Breast epithelium (tissue), 4 donors: Measurements from ENCODE around the gene MSI1. TPM values are rescaled to one million over a fixed set of nuclear protein-coding genes. Genes with fewer than 3 reads are reported as not detected.

Experiments used
- DNase-seq, 2 donors: peaks; one replicate each; pipeline ENCODE4 v3.0.0-alpha.2; 2019; ENCODE audit warnings: low spot score in 2 of 2
- H3K27ac ChIP-seq, 2 donors: fragments of 200-600 bp; sonication (generic) in 1 of 2; one replicate each; pipeline ENCODE4 v1.5.1; 2016 to 2019; ENCODE audit warnings: mild to moderate bottlenecking in 1 of 2
- H3K27me3 ChIP-seq, 2 donors: fragments of 200-600 bp; sonication (generic) in 1 of 2; one replicate each; pipeline versions ENCODE4 v1.5.1 to v1.6.0; 2017 to 2019; ENCODE audit warnings: control low read depth in 1 of 2, mild to moderate bottlenecking in 1 of 2
- H3K36me3 ChIP-seq: fragments of 200-600 bp; one replicate; pipeline ENCODE4 v1.5.1; 2019
- H3K4me1 ChIP-seq, 2 donors: fragments of 200-600 bp; sonication (generic); one replicate each; pipeline ENCODE4 v1.5.1; 2016 to 2019; ENCODE audit warnings: control low read depth in 1 of 2
- H3K4me3 ChIP-seq, 3 donors: fragments of 200-600 bp; sonication (generic); 1 replicate in 2 of 3; 2 replicates in 1 of 3; pipeline ENCODE4 v1.5.1; 2016 to 2019; ENCODE audit warnings: mild to moderate bottlenecking in 3 of 3, moderate library complexity in 2 of 3
- H3K9me3 ChIP-seq, 2 donors: fragments of 200-600 bp; sonication (generic) in 1 of 2; one replicate each; pipeline ENCODE4 v1.5.1; 2016 to 2019; ENCODE audit warnings: control low read depth in 1 of 2
- POLR2A ChIP-seq: fragments of 450-650 bp; IDR thresholded peaks from one replicate; pipeline ENCODE4 v1.6.1; 2016; ENCODE audit warnings: antibody characterized with exemption, mild to moderate bottlenecking, moderate library complexity
- POLR2AphosphoS5 ChIP-seq, 3 donors: sonication (generic); formaldehyde crosslinking; IDR thresholded peaks; one replicate each; pipeline ENCODE4 v1.6.1; 2017; ENCODE audit warnings: antibody characterized with exemption in 3 of 3
- intact Hi-C: fragments of 100-400 bp; cut with DNase I; formaldehyde crosslinking; loops from one replicate; pipeline ENCODE4 v1.15.1; 2023; ENCODE audit warnings: low total_unique reads
- total RNA-seq, 3 donors: library from RNA; depleted of rRNA; stranded (reverse); fragments of >200 nt; gene quantifications; one replicate each; pipeline ENCODE4 v1.1.0, GENCODE V29; 2016
- TF ChIP-seq, protein P1 (sequence below), 3 donors: fragments of 450-650 bp; IDR thresholded peaks; one replicate each; pipeline ENCODE4 v1.5.1; 2016 to 2017; ENCODE audit warnings: antibody characterized with exemption in 3 of 3, mild to moderate bottlenecking in 3 of 3, moderate library complexity in 3 of 3

MSI1 gene
- total RNA-seq, 3 donors from 2014 or later: 0.59 to 2.0 TPM; not detected in 1

DNA sequence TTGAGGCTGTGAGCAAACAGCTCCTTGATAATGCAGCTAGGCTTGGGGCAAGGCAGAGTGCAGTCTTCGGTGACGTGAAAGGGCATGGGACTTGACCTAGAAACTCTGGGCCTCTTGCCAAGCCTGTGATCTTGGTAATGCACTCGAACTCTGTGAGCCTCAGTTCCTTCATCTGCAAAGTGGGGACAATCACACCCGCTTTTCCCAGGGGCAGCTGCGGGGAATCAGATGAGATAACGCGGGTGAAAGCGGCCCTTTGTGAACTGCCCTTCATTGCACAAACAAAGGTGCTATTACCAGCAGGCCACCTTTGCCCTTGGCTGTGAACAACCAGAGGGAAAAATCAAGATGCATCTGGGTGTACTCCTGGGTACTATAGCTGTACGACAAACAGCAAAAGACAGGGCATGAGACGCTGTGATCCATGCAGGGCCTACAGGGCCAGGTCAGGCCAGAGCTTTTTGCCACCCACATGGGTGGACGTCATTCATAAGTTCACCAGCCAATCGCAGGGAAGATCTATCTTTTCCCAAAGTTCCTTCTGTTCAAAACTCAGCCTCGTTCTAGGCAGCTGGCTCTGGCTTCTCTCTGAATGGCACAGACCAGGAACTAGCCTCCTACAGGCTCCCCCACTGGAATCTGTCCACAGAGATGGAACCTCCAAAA, 3.2 kb downstream of the MSI1 start:
- H3K27ac ChIP-seq: no peak overlapping the region

DNA sequence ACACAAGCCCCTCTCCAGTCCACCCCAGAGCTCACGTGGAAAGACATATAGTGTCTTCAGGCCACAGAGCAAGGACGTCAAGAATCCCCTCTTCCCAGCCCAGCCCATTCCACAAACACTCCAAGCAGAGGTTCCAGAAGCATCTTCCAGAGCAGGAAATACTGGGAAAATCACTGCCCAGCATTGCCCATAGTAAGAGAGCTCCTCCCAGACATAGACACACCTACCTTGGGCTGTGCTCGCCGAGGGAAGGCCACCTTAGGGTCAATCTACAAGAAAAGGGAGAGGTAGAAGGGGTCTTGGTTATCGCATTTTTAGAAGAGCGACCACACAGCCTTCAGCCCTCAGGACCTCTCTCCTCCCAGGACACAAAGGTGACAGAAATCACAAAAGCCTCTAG, 4.5 kb downstream of the MSI1 start:
- no peaks in the 10 kb centered on the region for H3K9me3 ChIP-seq
- TF ChIP-seq, protein P1, sequence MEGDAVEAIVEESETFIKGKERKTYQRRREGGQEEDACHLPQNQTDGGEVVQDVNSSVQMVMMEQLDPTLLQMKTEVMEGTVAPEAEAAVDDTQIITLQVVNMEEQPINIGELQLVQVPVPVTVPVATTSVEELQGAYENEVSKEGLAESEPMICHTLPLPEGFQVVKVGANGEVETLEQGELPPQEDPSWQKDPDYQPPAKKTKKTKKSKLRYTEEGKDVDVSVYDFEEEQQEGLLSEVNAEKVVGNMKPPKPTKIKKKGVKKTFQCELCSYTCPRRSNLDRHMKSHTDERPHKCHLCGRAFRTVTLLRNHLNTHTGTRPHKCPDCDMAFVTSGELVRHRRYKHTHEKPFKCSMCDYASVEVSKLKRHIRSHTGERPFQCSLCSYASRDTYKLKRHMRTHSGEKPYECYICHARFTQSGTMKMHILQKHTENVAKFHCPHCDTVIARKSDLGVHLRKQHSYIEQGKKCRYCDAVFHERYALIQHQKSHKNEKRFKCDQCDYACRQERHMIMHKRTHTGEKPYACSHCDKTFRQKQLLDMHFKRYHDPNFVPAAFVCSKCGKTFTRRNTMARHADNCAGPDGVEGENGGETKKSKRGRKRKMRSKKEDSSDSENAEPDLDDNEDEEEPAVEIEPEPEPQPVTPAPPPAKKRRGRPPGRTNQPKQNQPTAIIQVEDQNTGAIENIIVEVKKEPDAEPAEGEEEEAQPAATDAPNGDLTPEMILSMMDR (IDR thresholded peaks at IDR 0.05): no peak
- TF ChIP-seq POLR2A: no peak
- no peak for TF ChIP-seq POLR2AphosphoS5 (IDR thresholded peaks at IDR 0.05)

More for the DNA sequence above, 3.2 kb downstream of the MSI1 start:
- no peaks in the 10 kb centered on the region for H3K4me1 ChIP-seq
- no peaks in the 10 kb centered on the region for H3K36me3 ChIP-seq
- no peaks in the 10 kb centered on the region for H3K9me3 ChIP-seq
- H3K27me3 ChIP-seq: peaks cover 0 to 4% of the 10 kb centered on the region in 2 donors
- DNase-seq: no peak
- intact Hi-C loops: no loop called here
- H3K4me3 ChIP-seq: no peak overlapping the region
- TF ChIP-seq, protein P1 (IDR thresholded peaks at IDR 0.05): no peak
- no peak for TF ChIP-seq POLR2A
- no peak for TF ChIP-seq POLR2AphosphoS5 (IDR thresholded peaks at IDR 0.05)

DNA sequence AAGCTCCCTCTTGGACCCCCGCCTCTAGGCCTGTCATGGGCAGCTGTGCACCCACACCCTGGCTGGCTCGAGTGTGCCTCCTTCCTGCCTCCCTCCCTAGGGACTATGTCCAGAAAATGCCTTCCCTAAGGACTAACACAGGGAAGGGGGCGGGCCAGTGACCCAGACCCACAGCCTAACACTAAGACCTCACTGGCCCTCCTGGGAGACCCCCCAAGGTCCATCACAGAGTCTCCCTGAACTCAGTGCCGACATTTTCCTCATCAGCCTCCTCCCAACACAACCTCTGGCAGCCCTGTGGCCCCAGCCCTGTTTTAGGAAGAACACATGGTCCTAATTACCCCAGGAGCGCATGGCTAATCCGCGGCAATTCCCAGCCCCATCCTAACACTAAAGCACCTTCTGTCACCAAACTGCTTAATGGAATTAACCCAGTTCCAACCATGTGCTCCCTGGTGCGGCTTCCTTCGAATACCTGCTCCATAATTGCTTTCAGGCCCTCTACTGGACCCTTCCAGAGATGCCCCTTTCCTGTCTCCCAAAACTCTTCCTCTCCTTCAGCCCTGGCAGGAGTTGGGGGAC, 5.6 kb downstream of the MSI1 start:
- TF ChIP-seq, protein P1 (IDR thresholded peaks at IDR 0.05): no peak
- no peak for TF ChIP-seq POLR2A
- TF ChIP-seq POLR2AphosphoS5 (IDR thresholded peaks at IDR 0.05): no peak
- H3K9me3 ChIP-seq: no peaks in the 10 kb centered on the region
- H3K4me3 ChIP-seq: no peak overlapping the region
- no peaks in the 10 kb centered on the region for H3K36me3 ChIP-seq
- no peaks in the 10 kb centered on the region for H3K27me3 ChIP-seq
- intact Hi-C loops: no loop called here
- no peaks in the 10 kb centered on the region for H3K4me1 ChIP-seq
- DNase-seq: no peak
- H3K27ac ChIP-seq: no peak overlapping the region

More for the DNA sequence above, 4.5 kb downstream of the MSI1 start:
- Histone ChIP-seq H3K27ac (no peak overlapping the region), H3K4me3 (no peak overlapping the region), H3K36me3 (no peaks in the 10 kb centered on the region), H3K4me1 (no peaks in the 10 kb centered on the region), H3K27me3 (peaks cover 0 to under 1% of the 10 kb centered on the region in 2 donors)
- intact Hi-C loops: no loop called here
- DNase-seq: no peak

DNA sequence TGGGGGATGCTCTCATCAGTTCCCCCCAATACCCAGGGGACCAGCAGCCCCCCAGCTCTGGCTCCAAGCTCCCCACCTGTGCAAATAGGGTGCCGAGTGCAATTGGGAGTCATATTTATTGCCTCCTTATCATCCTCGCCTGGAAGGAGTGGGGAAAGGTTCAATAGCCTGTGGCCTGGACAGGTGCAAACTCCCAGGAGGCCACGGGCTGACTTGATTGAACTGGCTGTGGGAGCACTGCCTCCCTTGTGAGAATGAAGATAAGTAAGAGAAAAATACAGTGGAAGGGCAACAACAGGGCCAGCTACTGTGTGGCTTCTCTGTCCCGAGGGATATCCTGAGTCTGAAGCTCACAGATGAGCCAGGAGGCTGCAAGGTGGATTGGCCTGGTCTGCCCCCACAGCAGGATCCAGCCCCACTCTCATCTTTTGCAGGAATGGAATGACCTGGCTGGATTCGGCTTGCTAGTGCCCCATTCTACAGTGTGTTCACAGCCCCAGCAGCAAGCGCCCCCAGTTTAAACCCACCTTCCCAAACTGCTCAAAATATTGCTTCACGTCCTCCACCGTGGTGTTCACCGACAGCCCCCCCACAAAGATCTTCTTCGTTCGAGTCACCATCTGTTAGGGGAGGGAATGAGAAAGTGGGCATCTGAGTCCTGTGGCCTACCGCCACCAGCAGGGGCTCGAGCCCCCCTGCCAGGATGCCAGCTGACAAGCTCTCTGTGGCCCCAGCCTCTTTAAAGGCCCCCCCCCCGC, 6.3 kb downstream of the MSI1 start:
- TF ChIP-seq, protein P1 (IDR thresholded peaks at IDR 0.05): no peak
- TF ChIP-seq POLR2AphosphoS5 (IDR thresholded peaks at IDR 0.05) (no peak), POLR2A (no peak)

More for the DNA sequence above, 6.3 kb downstream of the MSI1 start:
- no peak for DNase-seq
- Histone ChIP-seq H3K27ac (no peak overlapping the region), H3K4me1 (no peaks in the 10 kb centered on the region), H3K9me3 (no peaks in the 10 kb centered on the region), H3K27me3 (no peaks in the 10 kb centered on the region), H3K36me3 (no peaks in the 10 kb centered on the region), H3K4me3 (no peak overlapping the region)
- intact Hi-C loops: no loop called here
